ENCODE measurements around the gene THOP1. TPM values are rescaled to one million over a fixed set of nuclear protein-coding genes. Genes with fewer than 3 reads are reported as not detected.

The THOP1 gene
- total RNA-seq, 4 donors from 2014 or later: 10.4 to 23.2 (median 21.5) TPM

DNA sequence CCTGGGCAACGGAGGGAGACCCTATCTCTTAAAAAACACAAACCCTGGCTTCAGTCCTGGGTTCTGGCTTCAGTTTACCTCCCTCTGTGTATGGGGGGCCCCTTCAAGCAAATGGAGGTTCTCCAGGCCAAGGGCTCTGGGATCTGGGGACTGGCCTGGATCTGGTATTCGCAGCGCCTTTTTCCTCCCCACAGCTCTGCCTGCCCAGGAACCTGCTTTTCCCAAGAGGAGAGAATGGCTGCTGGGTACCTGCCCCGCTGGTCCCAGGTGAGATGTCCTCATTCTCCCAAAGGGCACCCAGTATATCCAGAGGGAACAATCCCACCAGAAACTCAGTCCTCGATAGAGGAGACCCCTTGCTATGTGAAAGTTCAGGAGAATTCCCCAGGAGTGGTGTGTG is 37.5 kb downstream of the THOP1 start:
- TF ChIP-seq, protein P1, sequence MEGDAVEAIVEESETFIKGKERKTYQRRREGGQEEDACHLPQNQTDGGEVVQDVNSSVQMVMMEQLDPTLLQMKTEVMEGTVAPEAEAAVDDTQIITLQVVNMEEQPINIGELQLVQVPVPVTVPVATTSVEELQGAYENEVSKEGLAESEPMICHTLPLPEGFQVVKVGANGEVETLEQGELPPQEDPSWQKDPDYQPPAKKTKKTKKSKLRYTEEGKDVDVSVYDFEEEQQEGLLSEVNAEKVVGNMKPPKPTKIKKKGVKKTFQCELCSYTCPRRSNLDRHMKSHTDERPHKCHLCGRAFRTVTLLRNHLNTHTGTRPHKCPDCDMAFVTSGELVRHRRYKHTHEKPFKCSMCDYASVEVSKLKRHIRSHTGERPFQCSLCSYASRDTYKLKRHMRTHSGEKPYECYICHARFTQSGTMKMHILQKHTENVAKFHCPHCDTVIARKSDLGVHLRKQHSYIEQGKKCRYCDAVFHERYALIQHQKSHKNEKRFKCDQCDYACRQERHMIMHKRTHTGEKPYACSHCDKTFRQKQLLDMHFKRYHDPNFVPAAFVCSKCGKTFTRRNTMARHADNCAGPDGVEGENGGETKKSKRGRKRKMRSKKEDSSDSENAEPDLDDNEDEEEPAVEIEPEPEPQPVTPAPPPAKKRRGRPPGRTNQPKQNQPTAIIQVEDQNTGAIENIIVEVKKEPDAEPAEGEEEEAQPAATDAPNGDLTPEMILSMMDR (IDR thresholded peaks at IDR 0.05; ENCODE audit: low read depth): no peak

DNA sequence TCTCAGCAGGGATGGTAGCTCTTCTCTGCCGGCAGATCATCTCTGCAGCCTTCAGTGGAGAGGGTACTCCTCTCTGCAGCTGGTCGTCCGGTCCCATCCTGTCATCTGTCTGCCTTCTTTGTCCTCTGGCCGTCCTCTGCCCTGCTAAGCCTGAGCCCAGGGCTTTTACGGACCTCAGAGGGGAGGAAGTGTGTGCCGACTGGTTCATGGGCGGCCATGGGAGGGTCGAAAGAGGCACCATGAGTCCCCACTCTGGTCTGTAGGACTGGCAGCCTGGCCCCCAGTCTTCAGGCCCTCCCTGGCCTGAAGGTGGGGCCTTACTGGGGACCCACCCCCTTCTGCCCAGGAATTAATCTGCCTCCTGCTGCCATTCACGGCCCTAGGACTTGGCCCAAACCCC is 38.3 kb downstream of the THOP1 start:
- TF ChIP-seq, protein P1 (IDR thresholded peaks at IDR 0.05; ENCODE audit: low read depth): no peak

DNA sequence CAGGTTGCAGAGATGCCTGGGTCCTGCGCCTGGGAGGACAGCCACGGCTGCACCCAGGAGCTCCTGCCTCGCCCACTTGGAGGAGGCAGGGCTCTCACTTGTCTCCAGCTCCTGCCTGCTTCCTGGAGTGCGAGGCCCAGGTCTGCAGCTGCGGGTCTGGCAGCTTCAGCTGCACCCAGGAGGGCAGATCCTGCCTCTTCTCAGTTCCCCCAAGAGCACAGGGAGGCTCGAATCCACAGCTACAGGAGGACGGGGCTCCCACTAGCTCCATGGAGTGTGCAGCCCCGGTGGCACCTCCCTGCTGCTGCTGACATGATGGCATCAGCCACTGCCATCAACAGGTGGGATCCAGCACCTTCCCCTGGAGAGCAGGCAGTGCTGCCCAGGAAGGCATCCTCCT is 38.8 kb downstream of the THOP1 start:
- TF ChIP-seq, protein P1 (IDR thresholded peaks at IDR 0.05; ENCODE audit: low read depth): no peak

- TF ChIP-seq, protein P1 (IDR thresholded peaks at IDR 0.05; ENCODE audit: low read depth): no peak
Observed at GRCh38 chr19:2827022-2827421, 41.7 kb downstream of the THOP1 start.

- TF ChIP-seq, protein P1 (IDR thresholded peaks at IDR 0.05; ENCODE audit: low read depth): no peak
Observed at GRCh38 chr19:2827840-2828489, 42.7 kb downstream of the THOP1 start.

DNA sequence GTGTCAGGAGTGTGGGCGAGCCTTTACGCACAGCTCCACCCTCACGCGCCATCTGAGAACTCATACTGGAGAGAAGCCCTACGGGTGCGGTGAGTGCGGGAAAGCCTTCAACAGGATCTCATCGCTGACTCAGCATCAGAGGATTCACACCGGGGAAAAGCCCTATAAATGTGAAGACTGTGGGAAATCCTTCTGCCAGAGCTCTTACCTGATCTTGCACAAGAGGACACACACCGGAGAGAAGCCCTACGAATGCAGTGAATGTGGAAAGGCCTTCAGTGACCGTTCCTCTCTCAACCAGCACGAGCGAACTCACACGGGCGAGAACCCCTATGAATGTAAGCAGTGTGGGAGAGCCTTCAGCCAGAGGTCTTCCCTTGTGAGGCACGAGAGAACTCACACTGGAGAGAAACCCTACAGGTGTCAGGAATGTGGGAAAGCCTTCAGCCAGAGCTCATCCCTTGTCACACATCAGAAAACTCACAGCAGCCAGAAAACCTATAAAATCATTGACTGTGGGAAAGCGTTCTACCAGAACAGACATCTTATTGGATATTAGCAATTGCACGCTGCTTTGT is 49.1 kb downstream of the THOP1 start:
- TF ChIP-seq, protein P1 (IDR thresholded peaks at IDR 0.05; ENCODE audit: low read depth): no peak

GRCh38 chr19:2837430-2837829 is 52.1 kb downstream of the THOP1 start:
- TF ChIP-seq, protein P1 (IDR thresholded peaks at IDR 0.05; ENCODE audit: low read depth): no peak

Data from subcutaneous adipose tissue (tissue), 4 donors.